ENCODE results near the gene CFHR4.

- TF ChIP-seq CTCF (IDR thresholded peaks at IDR 0.05), result no peak
- TF ChIP-seq EZH2 (IDR thresholded peaks at IDR 0.05; ENCODE audit: borderline replicate concordance, insufficient read depth, low read depth, low read length, poor library complexity, severe bottlenecking), result no peak
Observed at GRCh38 chr1:196856053-196856452, 31.8 kb upstream of the CFHR4 start.
